Thyroid gland (tissue), 4 donors: ENCODE data around the gene PARD3B. TPM values are rescaled to one million over a fixed set of nuclear protein-coding genes. Genes with fewer than 3 reads are reported as not detected.

Experiments used
- DNase-seq, 2 donors: peaks; one replicate each; pipeline ENCODE4 v3.0.0-alpha.2; 2019
- H3K27ac ChIP-seq, 3 donors: fragments of 200-600 bp; sonication (generic); 1 replicate in 2 of 3; 2 replicates in 1 of 3; pipeline ENCODE4 v1.5.1; 2016 to 2019; ENCODE audit warnings: mild to moderate bottlenecking in 1 of 3, moderate library complexity in 1 of 3
- H3K27me3 ChIP-seq: fragments of 200-600 bp; sonication (generic); one replicate; pipeline ENCODE4 v1.5.1; 2019
- H3K36me3 ChIP-seq, 2 donors: fragments of 200-600 bp; sonication (generic); one replicate each; pipeline ENCODE4 v1.5.1; 2016 to 2019
- H3K4me1 ChIP-seq, 2 donors: fragments of 200-600 bp; sonication (generic); one replicate each; pipeline ENCODE4 v1.5.1; 2017 to 2019
- H3K4me3 ChIP-seq, 3 donors: fragments of 200-600 bp; sonication (generic); replicated peaks in 1 of 3; 1 replicate in 2 of 3; 2 replicates in 1 of 3; pipeline ENCODE4 v1.5.1; 2016; ENCODE audit warnings: mild to moderate bottlenecking in 1 of 3
- H3K9me3 ChIP-seq: fragments of 200-600 bp; sonication (generic); one replicate; pipeline ENCODE4 v1.5.1; 2017
- POLR2A ChIP-seq, 2 donors: fragments of 450-650 bp; IDR thresholded peaks; one replicate each; pipeline ENCODE4 v1.6.1; 2017; ENCODE audit warnings: antibody characterized with exemption in 2 of 2, mild to moderate bottlenecking in 2 of 2, moderate library complexity in 1 of 2
- WGBS, 2 donors: methylation state at CpG; one replicate each; pipeline ENCODE4 v1.1.5; 2017; 5-methylcytosine and 5-hydroxymethylcytosine counted together
- intact Hi-C: fragments of 100-400 bp; cut with DNase I; formaldehyde crosslinking; loops from one replicate; pipeline ENCODE4 v1.15.1; 2023
- total RNA-seq, 4 donors: library from RNA; depleted of rRNA; stranded (reverse); fragments of >200 nt; gene quantifications; one replicate each; pipeline ENCODE4 v1.2.3, GENCODE V29; 2016
- TF ChIP-seq, protein P1 (sequence below), 6 experiments: fragments of 200-600 bp in 3 of 6; fragments of 450-650 bp in 3 of 6; sonication (generic) in 3 of 6; IDR thresholded peaks; one replicate each; pipeline ENCODE4 v1.5.1; 2016 to 2019; ENCODE audit warnings: antibody characterized with exemption in 6 of 6, mild to moderate bottlenecking in 2 of 6, inconsistent platforms in 1 of 6, moderate library complexity in 1 of 6

Gene PARD3B
- total RNA-seq, 4 donors from 2014 or later: 27.0 to 43.4 (median 34.6) TPM

DNA sequence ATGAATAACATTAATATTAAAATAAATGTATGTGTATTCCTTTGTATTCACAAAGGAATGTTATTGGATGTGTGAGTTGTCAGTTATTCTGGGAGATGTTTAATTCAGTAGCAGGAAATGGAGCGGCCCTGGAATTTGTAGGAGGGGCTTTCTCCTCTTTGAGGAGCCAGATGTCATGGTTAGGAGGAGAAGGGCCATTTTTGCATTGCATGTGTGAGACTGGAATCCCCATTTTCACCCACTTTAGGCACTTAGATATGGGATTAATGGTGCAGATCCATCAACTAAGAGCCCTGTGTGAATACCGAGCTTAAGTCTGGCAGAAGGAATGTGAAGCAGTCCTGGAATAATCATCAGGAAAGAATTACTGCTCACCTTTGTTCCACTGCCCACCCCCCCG lies 439.2 kb downstream of the PARD3B start:
- Histone ChIP-seq H3K9me3 (no peaks in the 10 kb centered on the region), H3K4me1 (peaks cover 10 to 13% of the 10 kb centered on the region in 2 donors), H3K27me3 (no peaks in the 10 kb centered on the region), H3K27ac (no peak overlapping the region), H3K36me3 (no peaks in the 10 kb centered on the region), H3K4me3 (no peak overlapping the region)
- TF ChIP-seq, protein P1, sequence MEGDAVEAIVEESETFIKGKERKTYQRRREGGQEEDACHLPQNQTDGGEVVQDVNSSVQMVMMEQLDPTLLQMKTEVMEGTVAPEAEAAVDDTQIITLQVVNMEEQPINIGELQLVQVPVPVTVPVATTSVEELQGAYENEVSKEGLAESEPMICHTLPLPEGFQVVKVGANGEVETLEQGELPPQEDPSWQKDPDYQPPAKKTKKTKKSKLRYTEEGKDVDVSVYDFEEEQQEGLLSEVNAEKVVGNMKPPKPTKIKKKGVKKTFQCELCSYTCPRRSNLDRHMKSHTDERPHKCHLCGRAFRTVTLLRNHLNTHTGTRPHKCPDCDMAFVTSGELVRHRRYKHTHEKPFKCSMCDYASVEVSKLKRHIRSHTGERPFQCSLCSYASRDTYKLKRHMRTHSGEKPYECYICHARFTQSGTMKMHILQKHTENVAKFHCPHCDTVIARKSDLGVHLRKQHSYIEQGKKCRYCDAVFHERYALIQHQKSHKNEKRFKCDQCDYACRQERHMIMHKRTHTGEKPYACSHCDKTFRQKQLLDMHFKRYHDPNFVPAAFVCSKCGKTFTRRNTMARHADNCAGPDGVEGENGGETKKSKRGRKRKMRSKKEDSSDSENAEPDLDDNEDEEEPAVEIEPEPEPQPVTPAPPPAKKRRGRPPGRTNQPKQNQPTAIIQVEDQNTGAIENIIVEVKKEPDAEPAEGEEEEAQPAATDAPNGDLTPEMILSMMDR (IDR thresholded peaks at IDR 0.05): no peak
- TF ChIP-seq POLR2A (IDR thresholded peaks at IDR 0.05): no peak
- intact Hi-C loops: no loop called here
- DNase-seq: no peak
- 59 to 67% methylated on average over 3 of the region's 3 CpGs for WGBS, 2 donors

DNA sequence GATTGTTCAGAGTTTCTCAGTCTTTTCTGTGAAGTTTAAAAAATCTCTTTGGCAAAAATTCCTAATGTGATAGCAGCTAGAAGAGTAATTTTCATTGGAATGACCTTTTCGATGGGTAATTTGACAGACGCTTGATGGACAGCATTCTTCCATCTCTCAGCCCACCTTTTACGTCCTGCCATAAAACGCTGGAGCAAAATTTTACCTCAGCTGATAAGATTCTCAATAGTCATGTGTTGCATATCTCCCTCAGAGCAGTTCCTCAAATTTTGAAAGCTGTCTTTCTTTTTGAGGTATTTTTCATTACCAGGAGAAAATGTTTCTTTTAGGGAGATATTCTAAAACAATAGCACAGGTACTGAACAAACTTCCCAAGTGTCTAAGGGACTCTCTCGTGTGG lies 441.4 kb downstream of the PARD3B start:
- Histone ChIP-seq H3K27ac (no peak overlapping the region), H3K4me3 (no peak overlapping the region), H3K4me1 (peaks cover 10 to 13% of the 10 kb centered on the region in 2 donors), H3K36me3 (no peaks in the 10 kb centered on the region), H3K27me3 (no peaks in the 10 kb centered on the region), H3K9me3 (no peaks in the 10 kb centered on the region)
- TF ChIP-seq, protein P1 (IDR thresholded peaks at IDR 0.05): no peak
- TF ChIP-seq POLR2A (IDR thresholded peaks at IDR 0.05): no peak
- WGBS, 2 donors: 89 to 91% methylated on average over 5 of the region's 5 CpGs
- intact Hi-C loops: no loop called here
- DNase-seq: no peak

DNA sequence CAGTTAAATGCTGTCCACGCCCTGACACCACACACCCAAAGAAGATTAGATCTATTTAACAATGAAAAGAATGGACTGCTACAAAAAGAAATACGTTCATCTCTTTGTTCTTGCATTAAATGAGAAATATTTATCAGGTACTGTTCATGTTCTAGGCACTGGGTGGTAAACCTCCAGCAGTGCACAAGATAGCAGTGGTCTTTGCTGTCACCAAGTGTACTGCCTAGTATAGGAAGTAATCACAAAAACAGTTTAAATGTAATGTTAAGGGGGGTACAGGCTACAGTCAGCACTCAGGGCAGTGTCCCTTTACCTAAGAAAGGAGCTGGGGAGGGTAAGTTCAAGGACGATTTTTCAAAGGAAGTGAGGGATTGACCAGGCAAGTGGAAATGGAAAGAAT lies 443.6 kb downstream of the PARD3B start:
- no peak overlapping the region for H3K4me3 ChIP-seq
- DNase-seq: no peak
- no peaks in the 10 kb centered on the region for H3K27me3 ChIP-seq
- TF ChIP-seq POLR2A (IDR thresholded peaks at IDR 0.05): no peak
- TF ChIP-seq, protein P1 (IDR thresholded peaks at IDR 0.05): no peak
- H3K9me3 ChIP-seq: no peaks in the 10 kb centered on the region
- H3K36me3 ChIP-seq: no peaks in the 10 kb centered on the region
- no peaks in the 10 kb centered on the region for H3K4me1 ChIP-seq
- 90% methylated on average over 3 of the region's 3 CpGs for WGBS, 2 donors
- no peak overlapping the region for H3K27ac ChIP-seq
- intact Hi-C loops: no loop called here

DNA sequence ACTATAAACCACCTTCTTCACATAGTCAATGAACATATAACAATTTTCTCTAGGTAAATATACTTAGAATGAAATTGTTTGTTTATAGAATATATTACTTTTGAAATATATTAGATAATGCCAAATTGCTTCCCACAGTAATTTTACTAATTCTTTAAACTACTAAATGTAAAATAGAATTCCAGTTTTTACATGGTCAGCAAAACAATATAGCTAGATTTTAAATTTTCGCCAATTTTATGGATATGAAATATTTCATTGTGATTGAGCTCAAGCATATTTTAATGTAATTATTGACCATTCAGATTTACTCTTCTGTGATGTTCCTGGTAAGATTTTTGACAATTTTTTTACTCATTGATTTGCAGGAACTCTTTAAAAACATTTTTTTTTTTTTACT lies 444.6 kb downstream of the PARD3B start:
- H3K27me3 ChIP-seq: no peaks in the 10 kb centered on the region
- WGBS, 2 donors: 96 to 100% methylated on average over 1 of the region's 1 CpG
- no peak overlapping the region for H3K27ac ChIP-seq
- no peaks in the 10 kb centered on the region for H3K36me3 ChIP-seq
- H3K9me3 ChIP-seq: no peaks in the 10 kb centered on the region
- H3K4me3 ChIP-seq: no peak overlapping the region
- DNase-seq: no peak
- TF ChIP-seq, protein P1 (IDR thresholded peaks at IDR 0.05): no peak
- no peak for TF ChIP-seq POLR2A (IDR thresholded peaks at IDR 0.05)
- intact Hi-C loops: no loop called here
- H3K4me1 ChIP-seq: no peaks in the 10 kb centered on the region

DNA sequence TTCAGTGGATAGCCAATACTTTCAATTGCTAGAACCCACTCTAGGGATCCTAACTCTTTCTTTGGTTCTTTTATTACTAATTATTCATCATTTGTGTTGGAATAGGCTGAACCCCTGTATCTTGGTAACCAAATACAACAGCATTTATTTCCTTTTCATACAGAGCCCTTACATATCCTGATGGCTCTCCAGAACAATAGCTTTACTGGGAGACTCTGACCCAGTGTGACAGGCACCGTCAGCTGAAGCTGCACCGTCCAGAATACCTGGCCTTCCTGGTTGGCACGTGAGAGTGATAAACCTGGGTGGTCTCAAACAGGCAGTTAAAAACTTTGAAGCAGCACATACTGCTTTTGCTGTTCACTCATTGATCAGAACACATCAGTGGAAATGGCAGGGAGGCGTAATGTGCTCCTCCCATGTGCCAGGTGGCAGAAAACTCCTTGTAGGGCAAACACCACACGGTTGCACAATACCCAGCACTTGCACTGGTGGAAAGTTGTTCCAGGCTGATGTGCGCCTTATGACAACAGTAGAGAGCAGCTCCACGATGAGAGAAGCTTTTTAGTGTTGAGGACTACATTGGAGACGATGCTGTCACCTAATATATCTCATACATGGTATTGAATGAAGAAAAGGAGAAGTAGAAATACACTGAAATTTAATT lies 456.2 kb downstream of the PARD3B start:
- intact Hi-C loops: no loop called here
- Histone ChIP-seq H3K27me3 (no peaks in the 10 kb centered on the region), H3K9me3 (no peaks in the 10 kb centered on the region), H3K4me1 (no peaks in the 10 kb centered on the region), H3K36me3 (no peaks in the 10 kb centered on the region), H3K27ac (no peak overlapping the region), H3K4me3 (no peak overlapping the region)
- DNase-seq: no peak
- WGBS, 2 donors: 78 to 83% methylated on average over 8 of the region's 8 CpGs
- TF ChIP-seq POLR2A (IDR thresholded peaks at IDR 0.05): no peak
- TF ChIP-seq, protein P1 (IDR thresholded peaks at IDR 0.05): no peak
